ENCODE results near the gene CAPZB.
"Not testable (repeated sequence)": the region's sequence is repeated elsewhere in the genome, so short reads cannot be mapped to it uniquely, and the experiment has no call there.

The CAPZB gene

GRCh38 chr1:19485362-19486187, at the start of gene CAPZB:
Gene CAPZB, minus strand, starts transcription at chr1:19485539. Its CDS starts 101 bp downstream, at chr1:19485438.
- peak; percentile 39 to 96 (median 88) for DNase-seq

- peak in 1 of 56 donors; percentile 7 for DNase-seq
These were observed 48.9 kb upstream of the CAPZB start for GRCh38 chr1:19534281-19534680.

GRCh38 chr1:19533626-19534025, 48.3 kb upstream of the CAPZB start:
- DNase-seq, result peak in 4 of 56 donors; percentile 0 to 24 (median 8)

GRCh38 chr1:19532519-19532918, 47.2 kb upstream of the CAPZB start:
- DNase-seq, result no peak

- DNase-seq, result no peak
These were observed 44.3 kb upstream of the CAPZB start for GRCh38 chr1:19529664-19530063.

GRCh38 chr1:19528438-19528837, 43.1 kb upstream of the CAPZB start:
- peak in 1 of 56 donors; percentile 4 for DNase-seq

- no peak for DNase-seq
These were observed 40.5 kb upstream of the CAPZB start for GRCh38 chr1:19525607-19526545.

- no peak for DNase-seq
These were observed 39.5 kb upstream of the CAPZB start for GRCh38 chr1:19524791-19525190.

- not testable (repeated sequence) for DNase-seq
These were observed 37.2 kb upstream of the CAPZB start for GRCh38 chr1:19522570-19522969.

GRCh38 chr1:19521411-19521810, 36.1 kb upstream of the CAPZB start:
- DNase-seq, result no peak

- no peak for DNase-seq
These were observed 31.7 kb upstream of the CAPZB start for GRCh38 chr1:19517017-19517416.

- no peak for DNase-seq
These were observed 29.9 kb upstream of the CAPZB start for GRCh38 chr1:19515201-19515600.

- DNase-seq, result no peak
These were observed 29.1 kb upstream of the CAPZB start for GRCh38 chr1:19514391-19514831.

- no peak for DNase-seq
These were observed 27.2 kb upstream of the CAPZB start for GRCh38 chr1:19512545-19512944.

GRCh38 chr1:19511116-19511515, 25.8 kb upstream of the CAPZB start:
- no peak for DNase-seq

GRCh38 chr1:19509647-19510046, 24.3 kb upstream of the CAPZB start:
- DNase-seq, result not testable (repeated sequence)

GRCh38 chr1:19507516-19507915, 22.2 kb upstream of the CAPZB start:
- no peak for DNase-seq

- peak in 6 of 56 donors; percentile 2 to 53 (median 20) for DNase-seq
These were observed 20.5 kb upstream of the CAPZB start for GRCh38 chr1:19505693-19506457.

GRCh38 chr1:19504796-19505692, 19.7 kb upstream of the CAPZB start:
- DNase-seq, result no peak

- not testable (repeated sequence) for DNase-seq
These were observed 16.9 kb upstream of the CAPZB start for GRCh38 chr1:19502284-19502683.

All from amygdala (tissue), 56 donors.